ENCODE data around the gene RBPJ. TPM values are rescaled to one million over a fixed set of nuclear protein-coding genes. Genes with fewer than 3 reads are reported as not detected.

The RBPJ gene
- total RNA-seq, 1 experiment from 2014 or later = 53.8 TPM

DNA sequence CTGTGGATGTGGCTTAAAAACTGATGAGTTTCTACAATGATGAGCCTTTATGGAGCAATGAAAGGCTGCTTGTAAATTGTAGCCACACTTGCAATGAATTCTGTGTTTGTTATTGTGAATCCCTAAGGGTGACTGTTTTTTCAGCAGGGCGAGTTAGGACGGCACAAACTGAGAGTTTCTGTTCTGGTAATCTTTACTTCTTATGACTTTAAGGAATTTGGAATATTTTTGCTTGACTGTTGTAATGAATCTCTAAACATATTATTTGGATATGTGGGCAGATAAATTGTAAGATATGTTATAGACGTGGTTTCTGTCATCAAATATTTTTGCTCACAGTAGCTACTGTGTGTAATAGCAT, 22.2 kb downstream of the RBPJ start:
- POLR2A ChIA-PET (ENCODE audit: unreplicated experiment) = no interaction called here
- TF ChIP-seq, protein P1, sequence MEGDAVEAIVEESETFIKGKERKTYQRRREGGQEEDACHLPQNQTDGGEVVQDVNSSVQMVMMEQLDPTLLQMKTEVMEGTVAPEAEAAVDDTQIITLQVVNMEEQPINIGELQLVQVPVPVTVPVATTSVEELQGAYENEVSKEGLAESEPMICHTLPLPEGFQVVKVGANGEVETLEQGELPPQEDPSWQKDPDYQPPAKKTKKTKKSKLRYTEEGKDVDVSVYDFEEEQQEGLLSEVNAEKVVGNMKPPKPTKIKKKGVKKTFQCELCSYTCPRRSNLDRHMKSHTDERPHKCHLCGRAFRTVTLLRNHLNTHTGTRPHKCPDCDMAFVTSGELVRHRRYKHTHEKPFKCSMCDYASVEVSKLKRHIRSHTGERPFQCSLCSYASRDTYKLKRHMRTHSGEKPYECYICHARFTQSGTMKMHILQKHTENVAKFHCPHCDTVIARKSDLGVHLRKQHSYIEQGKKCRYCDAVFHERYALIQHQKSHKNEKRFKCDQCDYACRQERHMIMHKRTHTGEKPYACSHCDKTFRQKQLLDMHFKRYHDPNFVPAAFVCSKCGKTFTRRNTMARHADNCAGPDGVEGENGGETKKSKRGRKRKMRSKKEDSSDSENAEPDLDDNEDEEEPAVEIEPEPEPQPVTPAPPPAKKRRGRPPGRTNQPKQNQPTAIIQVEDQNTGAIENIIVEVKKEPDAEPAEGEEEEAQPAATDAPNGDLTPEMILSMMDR (conservative IDR thresholded peaks at IDR 0.05) = no peak
- TF ChIP-seq EZH2 (IDR thresholded peaks at IDR 0.05; ENCODE audit: low read depth) = no peak
- intact Hi-C loops (cut with micrococcal nuclease; ENCODE audit: unreplicated experiment) = loop anchor here (5.0 kb wide), 1 partner anchor 44 kb away; no protein-coding TSS in a partner anchor
- CTCF ChIA-PET = no interaction called here
- no peaks in the 10 kb centered on the region for H3F3A ChIP-seq (ENCODE audit: insufficient read depth, low read depth)
- no peaks in the 10 kb centered on the region for H3K9me2 ChIP-seq (ENCODE audit: insufficient read depth)
- H3K36me3 ChIP-seq (ENCODE audit: low read depth) = no peaks in the 10 kb centered on the region
- BruUV-seq (replicated peaks) = no TSS peak
- peak overlapping the region; percentile 30; the same call in 1 of the 2 replicates for H3K27ac ChIP-seq
- H3K9me3 ChIP-seq (ENCODE audit: insufficient read depth, low read depth) = no peaks in the 10 kb centered on the region
- DNase-seq = no peak
- no peak overlapping the region for H3K4me3 ChIP-seq
- no peak overlapping the region for H2AFZ ChIP-seq
- H4K20me1 ChIP-seq (ENCODE audit: insufficient read depth) = peaks cover 23% of the 10 kb centered on the region
- H3K4me1 ChIP-seq (replicated peaks; ENCODE audit: insufficient read depth) = peaks cover 23% of the 10 kb centered on the region
- H3K79me2 ChIP-seq (ENCODE audit: low read depth) = peaks cover 77% of the 10 kb centered on the region
- H3K27me3 ChIP-seq (ENCODE audit: insufficient read depth, low read depth) = no peaks in the 10 kb centered on the region
- peak overlapping the region; percentile 28; the same call in 1 of the 2 replicates for H3K4me2 ChIP-seq

DNA sequence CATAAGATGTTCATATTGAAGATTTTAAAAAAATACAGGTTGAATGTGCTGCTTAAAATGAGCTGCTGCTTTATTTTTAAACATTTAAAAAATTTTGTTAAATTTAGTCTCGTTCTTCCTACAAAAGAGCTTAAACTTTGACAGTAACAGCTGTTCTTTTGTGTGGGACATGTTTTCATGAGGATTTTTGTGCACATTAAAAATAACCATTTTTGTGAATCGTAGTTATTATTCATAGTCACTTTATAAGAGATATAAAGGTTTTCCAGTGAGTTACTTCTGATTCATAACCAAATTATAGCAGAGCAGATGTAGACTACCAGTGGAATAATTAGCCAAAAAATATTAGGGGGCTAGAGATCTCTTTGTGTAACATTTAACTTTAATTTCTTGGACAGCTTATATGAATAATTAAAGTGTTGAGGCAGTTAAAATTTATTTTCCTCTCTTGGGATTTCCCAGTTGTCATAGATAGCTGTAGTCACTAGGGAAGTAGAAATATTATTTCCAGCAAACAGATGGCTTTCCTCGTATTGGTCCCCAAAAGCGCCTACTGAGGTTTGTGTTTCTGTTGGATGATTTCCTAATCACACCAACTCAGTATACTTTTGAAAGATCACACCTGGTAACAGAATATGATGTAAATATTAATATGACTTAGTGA, 24.2 kb downstream of the RBPJ start:
- ChIA-PET POLR2A (ENCODE audit: unreplicated experiment) (no interaction called here), CTCF (no interaction called here)

DNA sequence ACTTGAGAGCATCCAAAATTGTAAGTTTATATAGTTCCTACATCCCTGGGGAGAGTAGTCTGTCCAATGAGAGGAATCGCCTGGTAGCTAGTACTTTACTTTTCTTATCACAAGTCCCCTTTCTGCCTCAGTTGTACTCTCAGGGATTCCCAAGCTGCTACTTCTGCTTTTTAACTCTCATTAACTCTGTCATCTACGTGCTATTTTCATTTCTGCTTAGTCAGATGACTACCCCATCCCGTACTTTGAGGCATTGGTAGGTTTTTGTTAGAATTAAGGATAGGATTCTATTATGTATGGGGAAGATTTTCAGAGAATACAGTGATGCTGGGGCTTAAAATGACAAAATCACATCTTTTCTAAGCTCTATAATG, 24.7 kb downstream of the RBPJ start:
- Histone ChIP-seq H2AFZ (no peak overlapping the region), H3K27ac (no peak overlapping the region), H3K4me2 (no peak overlapping the region), H3F3A (ENCODE audit: insufficient read depth, low read depth) (no peaks in the 10 kb centered on the region), H4K20me1 (ENCODE audit: insufficient read depth) (peaks cover 23% of the 10 kb centered on the region), H3K36me3 (ENCODE audit: low read depth) (no peaks in the 10 kb centered on the region), H3K9me2 (ENCODE audit: insufficient read depth) (no peaks in the 10 kb centered on the region), H3K4me1 (replicated peaks; ENCODE audit: insufficient read depth) (peaks cover 23% of the 10 kb centered on the region), H3K79me2 (ENCODE audit: low read depth) (peaks cover 74% of the 10 kb centered on the region), H3K9me3 (ENCODE audit: insufficient read depth, low read depth) (no peaks in the 10 kb centered on the region), H3K4me3 (no peak overlapping the region), H3K27me3 (ENCODE audit: insufficient read depth, low read depth) (no peaks in the 10 kb centered on the region)
- no TSS peak for BruUV-seq (replicated peaks)
- ChIA-PET POLR2A (ENCODE audit: unreplicated experiment) (no interaction called here), CTCF (no interaction called here)
- intact Hi-C loops (cut with micrococcal nuclease; ENCODE audit: unreplicated experiment) = no loop called here
- TF ChIP-seq, protein P1 (conservative IDR thresholded peaks at IDR 0.05) = no peak
- TF ChIP-seq EZH2 (IDR thresholded peaks at IDR 0.05; ENCODE audit: low read depth) = no peak
- no peak for DNase-seq

More for the DNA sequence above, 24.2 kb downstream of the RBPJ start:
- H4K20me1 ChIP-seq (ENCODE audit: insufficient read depth) = peaks cover 23% of the 10 kb centered on the region
- intact Hi-C loops (cut with micrococcal nuclease; ENCODE audit: unreplicated experiment) = loop anchor here (5.0 kb wide), 1 partner anchor 42 kb away; no protein-coding TSS in a partner anchor
- H3K27me3 ChIP-seq (ENCODE audit: insufficient read depth, low read depth) = no peaks in the 10 kb centered on the region
- H2AFZ ChIP-seq = no peak overlapping the region
- H3K4me1 ChIP-seq (replicated peaks; ENCODE audit: insufficient read depth) = peaks cover 23% of the 10 kb centered on the region
- no peaks in the 10 kb centered on the region for H3K9me2 ChIP-seq (ENCODE audit: insufficient read depth)
- BruUV-seq (replicated peaks) = no TSS peak
- no peak overlapping the region for H3K4me2 ChIP-seq
- no peak for DNase-seq
- no peaks in the 10 kb centered on the region for H3K36me3 ChIP-seq (ENCODE audit: low read depth)
- H3K79me2 ChIP-seq (ENCODE audit: low read depth) = peaks cover 76% of the 10 kb centered on the region
- no peak overlapping the region for H3K4me3 ChIP-seq
- no peaks in the 10 kb centered on the region for H3K9me3 ChIP-seq (ENCODE audit: insufficient read depth, low read depth)
- TF ChIP-seq, protein P1 (conservative IDR thresholded peaks at IDR 0.05) = no peak
- TF ChIP-seq EZH2 (IDR thresholded peaks at IDR 0.05; ENCODE audit: low read depth) = no peak
- no peaks in the 10 kb centered on the region for H3F3A ChIP-seq (ENCODE audit: insufficient read depth, low read depth)
- no peak overlapping the region for H3K27ac ChIP-seq
